Measurements from ENCODE around the gene INAFM2.

The INAFM2 gene

GRCh38 chr15:40323239-40323952 lies at the start of gene INAFM2:
INAFM2 (plus strand) TSS chr15:40323692; CDS start chr15:40324056, 364 bp downstream.
- peaks cover 18 to 36% of the 10 kb centered on the region in 2 experiments for H3K4me1 ChIP-seq (ENCODE audit: control insufficient read depth in 1 of 2, insufficient read depth in 1 of 2, low read depth in 1 of 2, low read length in 1 of 2)
- peak; percentile 84 for TF ChIP-seq CTCF (IDR thresholded peaks at IDR 0.05)
- no peaks in the 10 kb centered on the region for H3K36me3 ChIP-seq
- H3K27me3 ChIP-seq, result no peaks in the 10 kb centered on the region
- H3K27ac ChIP-seq, result peak within 1 kb of the TSS; percentile 86
- H3K9me3 ChIP-seq, result no peaks in the 10 kb centered on the region
- H3K4me3 ChIP-seq (ENCODE audit: low read depth in 1 of 2, low read length in 1 of 2), result peak within 1 kb of the TSS; percentile 78 to 80

GRCh38 chr15:40274350-40275274 lies 48.9 kb upstream of the INAFM2 start:
- H3K9me3 ChIP-seq, result no peaks in the 10 kb centered on the region
- TF ChIP-seq CTCF (IDR thresholded peaks at IDR 0.05), result peak; percentile 99
- H3K36me3 ChIP-seq, result no peaks in the 10 kb centered on the region
- H3K4me1 ChIP-seq (ENCODE audit: control insufficient read depth in 1 of 2, insufficient read depth in 1 of 2, low read depth in 1 of 2, low read length in 1 of 2), result peaks cover 3 to 9% of the 10 kb centered on the region in 2 experiments
- H3K4me3 ChIP-seq (ENCODE audit: low read depth in 1 of 2, low read length in 1 of 2), result no peak overlapping the region
- no peak overlapping the region for H3K27ac ChIP-seq
- H3K27me3 ChIP-seq, result peaks cover 23% of the 10 kb centered on the region

- H3K4me1 ChIP-seq (ENCODE audit: control insufficient read depth in 1 of 2, insufficient read depth in 1 of 2, low read depth in 1 of 2, low read length in 1 of 2), result peaks cover 4 to 12% of the 10 kb centered on the region in 2 experiments
- no peak overlapping the region for H3K27ac ChIP-seq
- H3K4me3 ChIP-seq (ENCODE audit: low read depth in 1 of 2, low read length in 1 of 2), result no peak overlapping the region
- peaks cover 31% of the 10 kb centered on the region for H3K27me3 ChIP-seq
- TF ChIP-seq CTCF (IDR thresholded peaks at IDR 0.05), result no peak
- H3K9me3 ChIP-seq, result no peaks in the 10 kb centered on the region
- H3K36me3 ChIP-seq, result no peaks in the 10 kb centered on the region
Observed at GRCh38 chr15:40275523-40275922, 48.0 kb upstream of the INAFM2 start.

GRCh38 chr15:40275954-40276353 lies 47.5 kb upstream of the INAFM2 start:
- no peak for TF ChIP-seq CTCF (IDR thresholded peaks at IDR 0.05)
- Histone ChIP-seq H3K27me3 (peaks cover 36% of the 10 kb centered on the region), H3K36me3 (no peaks in the 10 kb centered on the region), H3K4me1 (ENCODE audit: control insufficient read depth in 1 of 2, insufficient read depth in 1 of 2, low read depth in 1 of 2, low read length in 1 of 2) (peaks cover 4 to 12% of the 10 kb centered on the region in 2 experiments), H3K4me3 (ENCODE audit: low read depth in 1 of 2, low read length in 1 of 2) (no peak overlapping the region), H3K27ac (no peak overlapping the region), H3K9me3 (no peaks in the 10 kb centered on the region)

GRCh38 chr15:40276927-40277326 lies 46.6 kb upstream of the INAFM2 start:
- Histone ChIP-seq H3K4me1 (ENCODE audit: control insufficient read depth in 1 of 2, insufficient read depth in 1 of 2, low read depth in 1 of 2, low read length in 1 of 2) (peaks cover 10 to 20% of the 10 kb centered on the region in 2 experiments), H3K27me3 (peaks cover 44% of the 10 kb centered on the region), H3K4me3 (ENCODE audit: low read depth in 1 of 2, low read length in 1 of 2) (no peak overlapping the region), H3K36me3 (no peaks in the 10 kb centered on the region), H3K27ac (no peak overlapping the region), H3K9me3 (no peaks in the 10 kb centered on the region)
- TF ChIP-seq CTCF (IDR thresholded peaks at IDR 0.05), result no peak

All from neutrophil (primary cell).